WERI-Rb-1 (cell line): Measurements from ENCODE around the gene PARVB.

ENCODE experiments used
- DNase-seq: peaks from one replicate; pipeline ENCODE4 v3.0.0-alpha.2; 2020
- H3K27ac ChIP-seq: fragments of 250-450 bp; sonication (Bioruptor Pico); 2 replicates; pipeline ENCODE4 v1.5.1; 2020; ENCODE audit warnings: mild to moderate bottlenecking, moderate library complexity
- H3K27me3 ChIP-seq: fragments of 250-450 bp; sonication (Bioruptor Pico); 2 replicates; pipeline ENCODE4 v1.5.1; 2021; ENCODE audit warnings: mild to moderate bottlenecking, low read depth, moderate library complexity; ENCODE audit not compliant: insufficient read depth, severe bottlenecking
- H3K36me3 ChIP-seq: fragments of 250-450 bp; sonication (Bioruptor Pico); 2 replicates; pipeline ENCODE4 v1.5.1; 2020; ENCODE audit warnings: mild to moderate bottlenecking, moderate library complexity
- H3K4me3 ChIP-seq: 2 replicates; pipeline ENCODE4 v1.5.1; 2011; ENCODE audit warnings: low read depth, mild to moderate bottlenecking, control low read depth, low read length
- H3K9me3 ChIP-seq: fragments of 250-450 bp; sonication (Bioruptor Pico); 2 replicates; pipeline ENCODE4 v1.5.1; 2021; ENCODE audit warnings: mild to moderate bottlenecking, moderate library complexity; ENCODE audit not compliant: severe bottlenecking
- TF ChIP-seq, protein P1 (sequence below): IDR thresholded peaks from 2 replicates; pipeline ENCODE4 v1.5.1; 2011; ENCODE audit warnings: low read depth, mild to moderate bottlenecking, control low read depth, inconsistent platforms, low read length

The PARVB gene

GRCh38 chr22:44211256-44211945 is 187.3 kb downstream of the PARVB start:
- Histone ChIP-seq H3K27ac (peak overlapping the region; percentile 33), H3K9me3 (peaks cover 6% of the 10 kb centered on the region), H3K4me3 (no peak overlapping the region), H3K36me3 (no peaks in the 10 kb centered on the region), H3K27me3 (no peaks in the 10 kb centered on the region)
- no peak for DNase-seq
- TF ChIP-seq, protein P1, sequence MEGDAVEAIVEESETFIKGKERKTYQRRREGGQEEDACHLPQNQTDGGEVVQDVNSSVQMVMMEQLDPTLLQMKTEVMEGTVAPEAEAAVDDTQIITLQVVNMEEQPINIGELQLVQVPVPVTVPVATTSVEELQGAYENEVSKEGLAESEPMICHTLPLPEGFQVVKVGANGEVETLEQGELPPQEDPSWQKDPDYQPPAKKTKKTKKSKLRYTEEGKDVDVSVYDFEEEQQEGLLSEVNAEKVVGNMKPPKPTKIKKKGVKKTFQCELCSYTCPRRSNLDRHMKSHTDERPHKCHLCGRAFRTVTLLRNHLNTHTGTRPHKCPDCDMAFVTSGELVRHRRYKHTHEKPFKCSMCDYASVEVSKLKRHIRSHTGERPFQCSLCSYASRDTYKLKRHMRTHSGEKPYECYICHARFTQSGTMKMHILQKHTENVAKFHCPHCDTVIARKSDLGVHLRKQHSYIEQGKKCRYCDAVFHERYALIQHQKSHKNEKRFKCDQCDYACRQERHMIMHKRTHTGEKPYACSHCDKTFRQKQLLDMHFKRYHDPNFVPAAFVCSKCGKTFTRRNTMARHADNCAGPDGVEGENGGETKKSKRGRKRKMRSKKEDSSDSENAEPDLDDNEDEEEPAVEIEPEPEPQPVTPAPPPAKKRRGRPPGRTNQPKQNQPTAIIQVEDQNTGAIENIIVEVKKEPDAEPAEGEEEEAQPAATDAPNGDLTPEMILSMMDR: no peak

- TF ChIP-seq, protein P1: no peak
- H3K36me3 ChIP-seq: no peaks in the 10 kb centered on the region
- H3K9me3 ChIP-seq: peaks cover 6% of the 10 kb centered on the region
- no peaks in the 10 kb centered on the region for H3K27me3 ChIP-seq
- H3K27ac ChIP-seq: peak overlapping the region; percentile 33
- no peak overlapping the region for H3K4me3 ChIP-seq
- peak; percentile 56 for DNase-seq
Observed at GRCh38 chr22:44211946-44212930, 188.1 kb downstream of the PARVB start.

DNA sequence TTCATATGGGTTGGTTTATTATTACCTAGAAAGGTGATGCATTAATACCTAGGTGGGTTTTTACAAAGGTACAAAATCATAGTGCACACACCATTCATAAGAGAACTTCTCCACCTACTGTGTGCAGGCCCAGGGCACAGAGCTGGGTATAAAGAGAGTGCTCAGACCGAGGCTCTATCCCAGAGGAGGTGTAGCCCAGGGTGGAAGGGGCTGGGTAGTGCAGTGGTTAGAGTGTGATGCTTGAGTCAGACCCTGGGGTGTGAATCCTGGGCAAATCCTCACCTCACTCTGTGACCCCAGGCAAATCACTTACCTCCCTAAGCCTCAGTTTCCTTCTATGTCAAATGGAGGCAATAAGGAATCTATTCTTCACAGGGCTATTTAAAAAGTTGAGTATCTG is 188.8 kb downstream of the PARVB start:
- Histone ChIP-seq H3K9me3 (peaks cover 6% of the 10 kb centered on the region), H3K36me3 (no peaks in the 10 kb centered on the region), H3K4me3 (no peak overlapping the region), H3K27ac (peak overlapping the region; percentile 32; the same call in 1 of the 2 replicates), H3K27me3 (no peaks in the 10 kb centered on the region)
- TF ChIP-seq, protein P1: no peak
- DNase-seq: no peak

DNA sequence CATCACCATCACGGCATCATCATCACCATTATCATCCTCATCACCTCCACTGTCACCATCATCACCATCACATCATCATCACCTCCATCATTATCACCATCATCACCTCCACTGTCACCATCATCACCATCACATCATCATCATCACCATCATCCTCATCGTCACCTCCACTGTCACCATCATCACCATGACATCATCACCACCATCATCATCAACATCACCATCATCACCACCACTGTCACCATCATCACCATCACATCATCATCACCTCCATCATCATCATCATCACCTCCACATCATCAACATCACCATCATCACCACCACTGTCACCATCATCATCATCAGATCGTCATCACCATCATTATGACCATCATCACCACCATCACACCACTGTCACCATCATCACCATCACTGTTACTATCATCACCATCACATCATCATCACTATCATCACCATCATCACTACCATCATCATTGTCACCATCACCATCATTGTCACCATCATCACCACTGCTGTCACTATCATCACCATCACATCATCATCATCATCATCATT is 189.5 kb downstream of the PARVB start:
- peaks cover 6% of the 10 kb centered on the region for H3K9me3 ChIP-seq
- DNase-seq: no peak
- no peaks in the 10 kb centered on the region for H3K36me3 ChIP-seq
- H3K27me3 ChIP-seq: no peaks in the 10 kb centered on the region
- H3K4me3 ChIP-seq: no peak overlapping the region
- no peak overlapping the region for H3K27ac ChIP-seq
- TF ChIP-seq, protein P1: no peak

- DNase-seq: no peak
Observed at GRCh38 chr22:44214187-44214586, 190.1 kb downstream of the PARVB start.

More at GRCh38 chr22:44214187-44214586, 190.1 kb downstream of the PARVB start:
- Histone ChIP-seq H3K27ac (no peak overlapping the region), H3K36me3 (no peaks in the 10 kb centered on the region), H3K9me3 (peaks cover 6% of the 10 kb centered on the region), H3K27me3 (no peaks in the 10 kb centered on the region), H3K4me3 (no peak overlapping the region)
- TF ChIP-seq, protein P1: no peak
